ENCODE data around the gene HIPK2. TPM values are rescaled to one million over a fixed set of nuclear protein-coding genes. Genes with fewer than 3 reads are reported as not detected.

HIPK2 gene
- total RNA-seq, 4 donors from 2014 or later: 16.6 to 60.2 (median 35.1) TPM

GRCh38 chr7:139702313-139702731 is 75.5 kb downstream of the HIPK2 start:
- H3K4me1 ChIP-seq: no peaks in the 10 kb centered on the region
- peaks cover 0 to 11% (median 0%) of the 10 kb centered on the region in 3 donors for H3K36me3 ChIP-seq
- H3K27ac ChIP-seq: peak overlapping the region in 3 of 4 donors; percentile 39 to 71 (median 61)
- no peaks in the 10 kb centered on the region for H3K27me3 ChIP-seq
- no peaks in the 10 kb centered on the region for H3K9me3 ChIP-seq
- DNase-seq: peak in 1 of 3 donors; percentile 43
- TF ChIP-seq, protein P1, sequence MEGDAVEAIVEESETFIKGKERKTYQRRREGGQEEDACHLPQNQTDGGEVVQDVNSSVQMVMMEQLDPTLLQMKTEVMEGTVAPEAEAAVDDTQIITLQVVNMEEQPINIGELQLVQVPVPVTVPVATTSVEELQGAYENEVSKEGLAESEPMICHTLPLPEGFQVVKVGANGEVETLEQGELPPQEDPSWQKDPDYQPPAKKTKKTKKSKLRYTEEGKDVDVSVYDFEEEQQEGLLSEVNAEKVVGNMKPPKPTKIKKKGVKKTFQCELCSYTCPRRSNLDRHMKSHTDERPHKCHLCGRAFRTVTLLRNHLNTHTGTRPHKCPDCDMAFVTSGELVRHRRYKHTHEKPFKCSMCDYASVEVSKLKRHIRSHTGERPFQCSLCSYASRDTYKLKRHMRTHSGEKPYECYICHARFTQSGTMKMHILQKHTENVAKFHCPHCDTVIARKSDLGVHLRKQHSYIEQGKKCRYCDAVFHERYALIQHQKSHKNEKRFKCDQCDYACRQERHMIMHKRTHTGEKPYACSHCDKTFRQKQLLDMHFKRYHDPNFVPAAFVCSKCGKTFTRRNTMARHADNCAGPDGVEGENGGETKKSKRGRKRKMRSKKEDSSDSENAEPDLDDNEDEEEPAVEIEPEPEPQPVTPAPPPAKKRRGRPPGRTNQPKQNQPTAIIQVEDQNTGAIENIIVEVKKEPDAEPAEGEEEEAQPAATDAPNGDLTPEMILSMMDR (IDR thresholded peaks at IDR 0.05): no peak
- no peak for TF ChIP-seq POLR2A (IDR thresholded peaks at IDR 0.05)
- H3K4me3 ChIP-seq: no peak overlapping the region

- peak in 1 of 3 donors; percentile 28 for DNase-seq
- TF ChIP-seq, protein P1 (IDR thresholded peaks at IDR 0.05): no peak
- TF ChIP-seq POLR2A (IDR thresholded peaks at IDR 0.05): no peak
- no peaks in the 10 kb centered on the region for H3K27me3 ChIP-seq
- H3K4me3 ChIP-seq: no peak overlapping the region
- H3K4me1 ChIP-seq: peaks cover 0 to 3% (median 0%) of the 10 kb centered on the region in 4 donors
- peak overlapping the region in 2 of 4 donors; percentile 61 to 71 for H3K27ac ChIP-seq
- no peaks in the 10 kb centered on the region for H3K9me3 ChIP-seq
- peaks cover 0 to 7% (median 0%) of the 10 kb centered on the region in 3 donors for H3K36me3 ChIP-seq
These were observed 75.9 kb downstream of the HIPK2 start for GRCh38 chr7:139701908-139702307.

DNA sequence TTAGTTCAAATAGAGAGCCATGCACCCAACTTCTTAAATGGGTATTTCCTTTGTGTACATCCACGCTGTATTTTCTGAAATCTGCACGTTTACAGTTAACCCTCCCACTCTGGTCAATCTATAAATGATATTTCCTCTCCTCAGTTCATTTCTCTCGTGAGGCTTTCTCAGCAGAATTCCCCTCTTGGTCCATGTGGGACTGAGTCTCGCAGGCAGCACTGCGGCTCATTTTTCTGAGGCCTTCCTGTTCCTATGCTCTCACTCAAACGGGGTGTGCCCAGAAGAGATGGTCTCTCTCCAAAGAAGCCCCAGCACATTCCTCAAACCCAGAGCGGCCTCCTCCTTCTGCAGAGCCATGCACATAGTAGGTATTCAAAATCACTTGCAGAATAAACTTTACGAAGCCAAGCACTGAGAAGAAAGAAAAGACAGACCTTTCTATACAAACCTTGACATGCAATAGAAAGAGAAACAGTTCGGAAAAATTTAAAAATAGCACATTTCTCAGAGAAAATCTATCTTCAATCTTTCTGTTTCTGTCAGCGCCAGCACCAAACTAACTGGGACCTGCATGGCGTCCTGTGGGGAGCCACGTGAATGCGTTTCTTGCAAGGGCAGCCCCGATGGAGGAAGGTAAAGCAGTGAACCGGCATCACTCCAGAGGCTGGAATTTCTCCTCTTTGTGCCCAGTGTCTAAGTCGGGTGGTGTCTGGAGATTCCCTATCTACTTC is 77.1 kb downstream of the HIPK2 start:
- TF ChIP-seq POLR2A (IDR thresholded peaks at IDR 0.05): no peak
- TF ChIP-seq, protein P1 (IDR thresholded peaks at IDR 0.05): no peak
- no peak overlapping the region for H3K4me3 ChIP-seq
- no peaks in the 10 kb centered on the region for H3K27me3 ChIP-seq
- no peak for DNase-seq
- H3K4me1 ChIP-seq: peaks cover 0 to 7% (median 4%) of the 10 kb centered on the region in 4 donors
- H3K27ac ChIP-seq: peak overlapping the region in 1 of 4 donors; percentile 67
- no peaks in the 10 kb centered on the region for H3K9me3 ChIP-seq
- H3K36me3 ChIP-seq: peaks cover 0 to under 1% (median 0%) of the 10 kb centered on the region in 3 donors

DNA sequence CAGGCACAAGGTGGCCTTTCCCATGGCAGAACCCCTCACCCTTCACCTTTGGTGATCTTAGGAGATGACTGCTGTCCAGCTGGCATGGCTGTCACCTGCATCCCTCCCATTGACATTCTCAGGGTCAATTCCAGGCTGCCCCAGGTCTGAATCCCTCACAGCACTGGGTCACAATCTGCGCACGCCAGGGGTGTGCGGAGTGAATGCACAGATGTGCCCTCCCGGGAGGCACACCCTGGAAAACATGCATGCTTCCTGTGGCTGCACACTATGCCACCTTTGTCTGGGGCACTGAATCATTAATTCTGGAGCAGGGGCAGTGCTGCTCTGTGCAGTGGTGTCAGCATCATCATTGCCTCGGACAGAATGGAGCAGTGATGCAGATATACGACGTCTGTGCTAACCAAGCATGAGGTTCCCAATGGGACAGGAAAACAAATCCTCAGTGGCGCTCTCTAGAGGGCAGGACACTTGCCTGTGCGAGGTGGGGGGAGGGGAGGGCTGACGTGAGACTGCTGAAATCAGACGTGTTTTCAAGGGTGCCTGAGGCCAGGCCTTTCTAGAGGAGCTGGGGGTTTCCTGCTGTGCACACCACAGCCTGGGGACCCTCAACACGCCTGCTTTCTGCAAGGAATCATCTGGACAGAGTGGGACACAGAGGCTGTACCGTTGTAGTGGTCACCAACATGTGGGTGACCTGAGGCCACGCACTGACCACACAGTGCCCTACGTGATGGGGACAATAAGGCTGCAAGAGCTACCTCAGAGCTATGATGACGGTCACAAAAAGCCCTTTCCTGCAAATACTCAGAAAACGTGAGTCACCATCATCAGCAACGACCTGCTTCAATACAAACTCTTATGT is 77.9 kb downstream of the HIPK2 start:
- no peak overlapping the region for H3K4me3 ChIP-seq
- TF ChIP-seq POLR2A (IDR thresholded peaks at IDR 0.05): no peak
- TF ChIP-seq, protein P1 (IDR thresholded peaks at IDR 0.05): no peak
- H3K9me3 ChIP-seq: no peaks in the 10 kb centered on the region
- peak in 1 of 3 donors; percentile 30 for DNase-seq
- H3K36me3 ChIP-seq: no peaks in the 10 kb centered on the region
- peaks cover 0 to 7% (median 4%) of the 10 kb centered on the region in 4 donors for H3K4me1 ChIP-seq
- H3K27ac ChIP-seq: peak overlapping the region in 1 of 4 donors; percentile 67
- H3K27me3 ChIP-seq: no peaks in the 10 kb centered on the region

DNA sequence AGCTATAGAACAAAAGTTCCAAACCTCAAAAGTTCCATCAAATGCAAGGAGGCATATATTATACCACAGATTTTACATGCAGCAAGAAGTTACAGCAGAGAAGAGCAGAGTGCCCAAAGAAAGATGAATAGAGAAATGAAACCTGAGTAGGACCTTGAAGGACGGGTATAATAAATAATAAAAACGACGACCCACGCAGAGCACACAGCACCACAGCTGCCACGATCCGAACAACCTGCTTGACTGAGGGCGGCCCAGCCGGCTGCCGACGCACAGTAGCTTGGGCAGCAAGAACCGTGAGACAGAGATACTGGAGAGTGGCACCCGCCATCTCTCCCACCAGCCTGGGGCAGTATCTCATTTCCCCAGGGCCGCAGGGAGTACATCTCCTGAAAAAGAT is 79.0 kb downstream of the HIPK2 start:
- Histone ChIP-seq H3K27ac (peak overlapping the region in 1 of 4 donors; percentile 67), H3K27me3 (no peaks in the 10 kb centered on the region), H3K9me3 (no peaks in the 10 kb centered on the region), H3K4me3 (no peak overlapping the region), H3K4me1 (peaks cover 0 to 7% (median 4%) of the 10 kb centered on the region in 4 donors), H3K36me3 (no peaks in the 10 kb centered on the region)
- DNase-seq: peak in 1 of 3 donors; percentile 15
- TF ChIP-seq, protein P1 (IDR thresholded peaks at IDR 0.05): no peak
- TF ChIP-seq POLR2A (IDR thresholded peaks at IDR 0.05): no peak
